ENCODE measurements around the gene PRXL2A. TPM values are rescaled to one million over a fixed set of nuclear protein-coding genes. Genes with fewer than 3 reads are reported as not detected.

Gene PRXL2A
- total RNA-seq, 4 donors from 2014 or later = 15.4 to 26.6 (median 25.5) TPM

GRCh38 chr10:80442879-80443278 lies 34.5 kb downstream of the PRXL2A start:
- no peak for TF ChIP-seq EP300 (IDR thresholded peaks at IDR 0.05)
- no peak for TF ChIP-seq POLR2AphosphoS5 (IDR thresholded peaks at IDR 0.05)
- no peak for TF ChIP-seq POLR2A (IDR thresholded peaks at IDR 0.05; ENCODE audit: low read depth)
- TF ChIP-seq CTCF (IDR thresholded peaks at IDR 0.05) = no peak
- WGBS = 82% methylated on average over 3 of the region's 3 CpGs
- Histone ChIP-seq H3K4me1 (peaks cover 0 to 17% (median 10%) of the 10 kb centered on the region in 4 donors), H3K4me3 (no peak overlapping the region), H3K36me3 (no peaks in the 10 kb centered on the region), H3K9me3 (no peaks in the 10 kb centered on the region), H3K27ac (replicated peaks in 1 of 4) (no peak overlapping the region), H3K27me3 (no peaks in the 10 kb centered on the region)
- DNase-seq (ENCODE audit: extremely low spot score) = no peak
- intact Hi-C loops (cut with DNase I) = no loop called here

- intact Hi-C loops (cut with DNase I) = no loop called here
- WGBS = 67% methylated on average over 6 of the region's 6 CpGs
- H3K4me3 ChIP-seq = no peak overlapping the region
- H3K27ac ChIP-seq (replicated peaks in 1 of 4) = no peak overlapping the region
- H3K4me1 ChIP-seq = peaks cover 0 to 17% (median 10%) of the 10 kb centered on the region in 4 donors
- no peak for TF ChIP-seq EP300 (IDR thresholded peaks at IDR 0.05)
- no peak for TF ChIP-seq POLR2A (IDR thresholded peaks at IDR 0.05; ENCODE audit: low read depth)
- TF ChIP-seq POLR2AphosphoS5 (IDR thresholded peaks at IDR 0.05) = no peak
- TF ChIP-seq CTCF (IDR thresholded peaks at IDR 0.05) = peak in 1 of 3 experiments; percentile 16
- H3K36me3 ChIP-seq = no peaks in the 10 kb centered on the region
- H3K9me3 ChIP-seq = no peaks in the 10 kb centered on the region
- no peaks in the 10 kb centered on the region for H3K27me3 ChIP-seq
- DNase-seq (ENCODE audit: extremely low spot score) = no peak
These were observed 35.2 kb downstream of the PRXL2A start for GRCh38 chr10:80443531-80443974.

- H3K36me3 ChIP-seq = no peaks in the 10 kb centered on the region
- H3K4me1 ChIP-seq = peaks cover 0 to 17% (median 10%) of the 10 kb centered on the region in 4 donors
- 54% methylated on average over 2 of the region's 2 CpGs for WGBS
- no peak for TF ChIP-seq POLR2A (IDR thresholded peaks at IDR 0.05; ENCODE audit: low read depth)
- no peak for TF ChIP-seq POLR2AphosphoS5 (IDR thresholded peaks at IDR 0.05)
- no peak for TF ChIP-seq EP300 (IDR thresholded peaks at IDR 0.05)
- no peak for TF ChIP-seq CTCF (IDR thresholded peaks at IDR 0.05)
- intact Hi-C loops (cut with DNase I) = loop anchor here (2.0 kb wide), 1 partner anchor 61 kb away; no protein-coding TSS in a partner anchor
- H3K27ac ChIP-seq (replicated peaks in 1 of 4) = peak overlapping the region in 1 of 4 donors; percentile 30
- no peaks in the 10 kb centered on the region for H3K27me3 ChIP-seq
- H3K4me3 ChIP-seq = no peak overlapping the region
- H3K9me3 ChIP-seq = no peaks in the 10 kb centered on the region
- DNase-seq (ENCODE audit: extremely low spot score) = no peak
These were observed 35.8 kb downstream of the PRXL2A start for GRCh38 chr10:80444124-80444523.

GRCh38 chr10:80444646-80445319 lies 36.4 kb downstream of the PRXL2A start:
- no peaks in the 10 kb centered on the region for H3K9me3 ChIP-seq
- H3K4me3 ChIP-seq = no peak overlapping the region
- TF ChIP-seq CTCF (IDR thresholded peaks at IDR 0.05) (peak; percentile 51 to 90 (median 67)), EP300 (IDR thresholded peaks at IDR 0.05) (no peak)
- WGBS = 35% methylated on average over 6 of the region's 11 CpGs
- DNase-seq (ENCODE audit: extremely low spot score) = no peak
- H3K27me3 ChIP-seq = no peaks in the 10 kb centered on the region
- H3K36me3 ChIP-seq = no peaks in the 10 kb centered on the region
- intact Hi-C loops (cut with DNase I) = loop anchor here (2.0 kb wide), 1 partner anchor 60 kb away; no protein-coding TSS in a partner anchor
- H3K4me1 ChIP-seq = peaks cover 0 to 17% (median 10%) of the 10 kb centered on the region in 4 donors
- peak overlapping the region in 1 of 4 donors; percentile 30 for H3K27ac ChIP-seq (replicated peaks in 1 of 4)
